ENCODE data around the gene PSMD4. TPM values are rescaled to one million over a fixed set of nuclear protein-coding genes. Genes with fewer than 3 reads are reported as not detected.

Gene PSMD4
- total and polyA plus RNA-seq, 2 donors (not counting 1 experiment from before 2014, with no cell fraction given), result 136 to 142 TPM

DNA sequence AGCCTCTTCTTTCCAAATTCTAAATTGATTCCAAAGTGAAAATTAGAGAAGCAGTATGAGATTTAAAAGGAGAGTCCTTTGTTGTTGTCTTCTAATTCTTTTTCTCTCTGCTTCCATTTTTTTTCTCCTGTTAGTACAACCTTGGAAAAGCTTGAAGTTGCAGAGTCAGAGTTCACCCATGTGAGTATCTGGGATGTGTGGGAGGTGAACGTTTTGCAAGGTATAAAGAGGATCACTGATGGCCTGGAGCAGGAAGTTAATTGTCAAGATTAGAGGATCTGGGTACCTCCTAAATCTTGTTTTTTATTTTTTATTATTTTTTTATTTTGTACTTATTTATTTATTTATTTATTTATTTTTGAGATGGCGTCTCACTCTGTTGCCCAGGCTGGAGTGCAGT, 7.7 kb upstream of the PSMD4 start:
- no peaks in the 10 kb centered on the region for H3K9me3 ChIP-seq (ENCODE audit: control extremely low read depth in 1 of 3, control insufficient read depth in 2 of 3, insufficient read depth in 1 of 3, low read length in 2 of 3)
- no peaks in the 10 kb centered on the region for H3K27me3 ChIP-seq (replicated peaks in 1 of 4; ENCODE audit: control extremely low read depth in 1 of 4, control insufficient read depth in 3 of 4, insufficient read depth in 4 of 4, low read length in 3 of 4)
- no peak overlapping the region for H3K9ac ChIP-seq (ENCODE audit: low read length)
- Mint-ChIP-seq H3K4me1 (peaks cover 2% of the 10 kb centered on the region), H3K9me3 (ENCODE audit: insufficient read depth) (no peaks in the 10 kb centered on the region), H3K4me3 (no peak overlapping the region), H3K27me3 (no peaks in the 10 kb centered on the region), H3K27ac (no peak overlapping the region)
- no peaks in the 10 kb centered on the region for H4K20me1 ChIP-seq (ENCODE audit: control insufficient read depth, insufficient read depth, low read length, poor library complexity, severe bottlenecking)
- H3K79me2 ChIP-seq (ENCODE audit: control insufficient read depth, insufficient read depth, low read length), result no peaks in the 10 kb centered on the region
- intact Hi-C loops (cut with micrococcal nuclease), result no loop called here
- H3K27ac ChIP-seq (ENCODE audit: low read length in 2 of 2), result no peak overlapping the region
- H3K4me2 ChIP-seq (replicated peaks; ENCODE audit: low read depth, low read length, poor library complexity, severe bottlenecking), result no peak overlapping the region
- ChIA-PET POLR2A (interaction anchor here (0.6 kb wide), 1 partner anchor 209 kb away, joined by 10 read pairs; no protein-coding TSS in a partner anchor), CTCF (interaction anchor here (1.1 kb wide), 1 partner anchor 266 kb away, joined by 3 read pairs; no protein-coding TSS in a partner anchor)
- no peak overlapping the region for H3K4me3 ChIP-seq (ENCODE audit: control extremely low read depth in 1 of 5, extremely low read depth in 1 of 5, insufficient read depth in 1 of 5, low read depth in 2 of 5, low read length in 4 of 5)
- no peak overlapping the region for H2AFZ ChIP-seq (ENCODE audit: insufficient read depth, low read depth, low read length, poor library complexity, severe bottlenecking)
- DNase-seq (no peak), ATAC-seq (ENCODE audit: low read depth) (no peak)
- H3K36me3 ChIP-seq (replicated peaks in 1 of 2; ENCODE audit: control extremely low read depth in 1 of 2, control insufficient read depth in 1 of 2, extremely low read depth in 1 of 2, insufficient read depth in 2 of 2, low read length in 1 of 2), result peaks cover 15 to 65% of the 10 kb centered on the region in 2 experiments
- H3K4me1 ChIP-seq (ENCODE audit: control insufficient read depth in 2 of 2, insufficient read depth in 2 of 2, low read length in 2 of 2), result no peaks in the 10 kb centered on the region
- TF ChIP-seq EZH2 (IDR thresholded peaks at IDR 0.05; ENCODE audit: borderline replicate concordance, insufficient read depth, low read depth, low read length, poor library complexity, severe bottlenecking), result no peak
- TF ChIP-seq, protein P1, sequence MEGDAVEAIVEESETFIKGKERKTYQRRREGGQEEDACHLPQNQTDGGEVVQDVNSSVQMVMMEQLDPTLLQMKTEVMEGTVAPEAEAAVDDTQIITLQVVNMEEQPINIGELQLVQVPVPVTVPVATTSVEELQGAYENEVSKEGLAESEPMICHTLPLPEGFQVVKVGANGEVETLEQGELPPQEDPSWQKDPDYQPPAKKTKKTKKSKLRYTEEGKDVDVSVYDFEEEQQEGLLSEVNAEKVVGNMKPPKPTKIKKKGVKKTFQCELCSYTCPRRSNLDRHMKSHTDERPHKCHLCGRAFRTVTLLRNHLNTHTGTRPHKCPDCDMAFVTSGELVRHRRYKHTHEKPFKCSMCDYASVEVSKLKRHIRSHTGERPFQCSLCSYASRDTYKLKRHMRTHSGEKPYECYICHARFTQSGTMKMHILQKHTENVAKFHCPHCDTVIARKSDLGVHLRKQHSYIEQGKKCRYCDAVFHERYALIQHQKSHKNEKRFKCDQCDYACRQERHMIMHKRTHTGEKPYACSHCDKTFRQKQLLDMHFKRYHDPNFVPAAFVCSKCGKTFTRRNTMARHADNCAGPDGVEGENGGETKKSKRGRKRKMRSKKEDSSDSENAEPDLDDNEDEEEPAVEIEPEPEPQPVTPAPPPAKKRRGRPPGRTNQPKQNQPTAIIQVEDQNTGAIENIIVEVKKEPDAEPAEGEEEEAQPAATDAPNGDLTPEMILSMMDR (IDR thresholded peaks at IDR 0.05), result no peak
- 100% methylated on average over 1 of the region's 2 CpGs for WGBS (ENCODE audit: insufficient coverage)

DNA sequence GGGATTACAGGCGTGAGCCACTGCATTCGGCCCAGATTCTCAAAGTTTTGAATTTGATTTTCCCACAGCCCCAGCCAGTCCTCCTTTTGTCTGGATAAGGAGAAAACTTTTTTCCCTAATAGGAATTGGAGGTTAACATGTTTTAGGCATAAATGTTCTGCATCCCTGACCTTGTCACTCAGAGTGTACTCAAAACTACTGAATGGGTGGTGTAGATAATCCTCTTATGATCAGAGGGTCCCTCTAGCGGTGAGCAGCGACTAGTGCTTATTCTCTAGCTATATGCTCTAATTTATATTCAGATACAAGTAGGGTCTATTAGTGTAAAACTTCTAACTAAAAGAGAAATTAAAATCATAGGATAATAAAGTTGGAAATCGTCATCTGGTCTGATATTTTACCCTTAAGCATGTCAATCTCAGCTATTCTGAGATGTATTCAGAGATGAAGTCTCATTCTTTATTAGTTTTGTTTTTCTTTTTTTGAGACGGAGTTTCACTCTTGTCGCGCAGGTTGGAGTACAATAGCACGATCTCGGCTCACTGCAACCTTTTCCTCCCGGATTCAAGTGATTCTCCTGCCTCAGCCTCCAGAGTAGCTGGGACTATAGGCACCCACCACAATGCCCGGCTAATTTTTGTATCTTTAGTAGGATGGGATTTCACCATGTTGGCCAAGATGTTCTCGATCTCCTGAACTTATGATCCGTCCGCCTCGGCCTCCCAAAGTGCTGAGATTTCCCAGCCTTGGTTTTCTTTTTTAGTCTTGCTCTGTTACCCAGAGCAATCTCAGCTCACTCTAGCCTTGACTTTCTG, 2.7 kb upstream of the PSMD4 start:
- POLR2A ChIA-PET, result interaction anchor here (0.6 to 1.7 kb wide), 3 partner anchors 30 to 192 kb away, joined by 4 to 6 read pairs (median 5); partner anchors contain the start of genes CDC42SE1 and ZNF687

More for the DNA sequence above, 2.7 kb upstream of the PSMD4 start:
- Mint-ChIP-seq H3K27me3 (no peaks in the 10 kb centered on the region), H3K4me3 (no peak overlapping the region), H3K9me3 (ENCODE audit: insufficient read depth) (no peaks in the 10 kb centered on the region), H3K4me1 (peaks cover 19% of the 10 kb centered on the region), H3K27ac (peak overlapping the region; percentile 68)
- H4K20me1 ChIP-seq (ENCODE audit: control insufficient read depth, insufficient read depth, low read length, poor library complexity, severe bottlenecking), result no peaks in the 10 kb centered on the region
- 95% methylated on average over 5 of the region's 16 CpGs for WGBS (ENCODE audit: insufficient coverage)
- peak; percentile 81 for DNase-seq
- H3K4me3 ChIP-seq (ENCODE audit: control extremely low read depth in 1 of 5, extremely low read depth in 1 of 5, insufficient read depth in 1 of 5, low read depth in 2 of 5, low read length in 4 of 5), result no peak overlapping the region
- CTCF ChIA-PET, result interaction anchor here (0.6 to 2.3 kb wide), 38 partner anchors 10 to 1316 kb away, joined by 3 to 21 read pairs (median 4); partner anchors contain the start of genes CDC42SE1, GABPB2, LYSMD1 and MLLT11
- H3K79me2 ChIP-seq (ENCODE audit: control insufficient read depth, insufficient read depth, low read length), result peaks cover 29% of the 10 kb centered on the region
- H3K36me3 ChIP-seq (replicated peaks in 1 of 2; ENCODE audit: control extremely low read depth in 1 of 2, control insufficient read depth in 1 of 2, extremely low read depth in 1 of 2, insufficient read depth in 2 of 2, low read length in 1 of 2), result peaks cover 6 to 25% of the 10 kb centered on the region in 2 experiments
- H3K4me1 ChIP-seq (ENCODE audit: control insufficient read depth in 2 of 2, insufficient read depth in 2 of 2, low read length in 2 of 2), result peaks cover 9 to 12% of the 10 kb centered on the region in 2 donors
- H3K9ac ChIP-seq (ENCODE audit: low read length), result no peak overlapping the region
- TF ChIP-seq, protein P1 (IDR thresholded peaks at IDR 0.05), result peak; percentile 90
- no peak for TF ChIP-seq EZH2 (IDR thresholded peaks at IDR 0.05; ENCODE audit: borderline replicate concordance, insufficient read depth, low read depth, low read length, poor library complexity, severe bottlenecking)
- H3K27ac ChIP-seq (ENCODE audit: low read length in 2 of 2), result no peak overlapping the region
- H3K27me3 ChIP-seq (replicated peaks in 1 of 4; ENCODE audit: control extremely low read depth in 1 of 4, control insufficient read depth in 3 of 4, insufficient read depth in 4 of 4, low read length in 3 of 4), result no peaks in the 10 kb centered on the region
- H3K9me3 ChIP-seq (ENCODE audit: control extremely low read depth in 1 of 3, control insufficient read depth in 2 of 3, insufficient read depth in 1 of 3, low read length in 2 of 3), result no peaks in the 10 kb centered on the region
- H3K4me2 ChIP-seq (replicated peaks; ENCODE audit: low read depth, low read length, poor library complexity, severe bottlenecking), result no peak overlapping the region
- intact Hi-C loops (cut with micrococcal nuclease), result loop anchor here (1.0 to 5.0 kb wide), 2 partner anchors 153 to 180 kb away; partner anchors contain the start of gene GABPB2
- ATAC-seq (ENCODE audit: low read depth), result peak; percentile 63
- no peak overlapping the region for H2AFZ ChIP-seq (ENCODE audit: insufficient read depth, low read depth, low read length, poor library complexity, severe bottlenecking)

All from B cell (primary cell).